Embryonic facial prominence (tissue), 1 donor: ENCODE measurements around the gene TEKT3.

ENCODE experiments used
- DNase-seq: peaks from one replicate; pipeline ENCODE4 v3.0.0-alpha.2; 2016; ENCODE audit errors: extremely low spot score

The TEKT3 gene

GRCh38 chr17:15266325-15267125 lies 74.9 kb downstream of the TEKT3 start:
- DNase-seq: no peak

DNA sequence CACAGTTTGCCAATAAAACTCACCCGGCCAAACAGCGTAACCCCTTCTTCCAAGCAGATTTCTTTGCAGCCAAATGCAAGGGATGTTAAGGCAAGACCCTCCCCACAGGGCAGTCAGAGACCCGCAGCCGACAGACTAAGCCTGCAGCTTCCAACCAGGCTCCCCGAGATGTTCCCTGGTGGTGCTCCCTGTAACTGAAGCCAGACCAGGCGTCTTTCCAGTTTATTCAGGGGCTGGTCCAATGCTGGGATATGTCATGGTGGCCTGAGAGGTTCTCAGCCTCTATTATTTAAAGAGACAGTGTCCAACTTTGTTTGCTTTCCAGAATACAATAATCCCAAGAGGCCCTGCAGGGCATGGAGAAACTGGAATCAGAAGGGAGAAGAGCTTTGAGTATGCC lies 76.3 kb downstream of the TEKT3 start, which contains the start of gene PMP22:
PMP22 (minus strand) TSS at position 196 of the 400 bp plus-strand sequence. CDS start 4,599 bp downstream, outside the sequence.
- no peak for DNase-seq

- DNase-seq: no peak
Measured at GRCh38 chr17:15264542-15264941, 76.9 kb downstream of the TEKT3 start.

DNA sequence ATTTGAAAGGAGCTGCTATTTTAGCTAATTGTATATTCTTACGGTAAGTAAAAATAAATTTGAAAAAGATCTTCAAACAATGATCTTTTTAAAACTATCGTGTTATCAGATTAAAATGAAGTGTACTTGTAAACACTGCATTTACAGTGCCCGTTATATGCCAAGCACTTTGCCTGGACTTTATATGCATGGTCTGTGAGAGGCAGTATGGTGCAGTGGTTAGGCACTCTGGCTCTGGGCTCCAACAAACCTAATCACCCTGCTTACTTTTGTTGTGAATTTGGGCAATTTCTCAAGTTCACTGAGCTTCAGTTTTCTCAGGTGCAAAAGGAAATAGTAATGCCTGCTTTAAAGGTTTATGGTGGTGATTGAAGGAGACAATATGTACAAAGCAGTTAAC lies 77.7 kb downstream of the TEKT3 start:
- no peak for DNase-seq

DNA sequence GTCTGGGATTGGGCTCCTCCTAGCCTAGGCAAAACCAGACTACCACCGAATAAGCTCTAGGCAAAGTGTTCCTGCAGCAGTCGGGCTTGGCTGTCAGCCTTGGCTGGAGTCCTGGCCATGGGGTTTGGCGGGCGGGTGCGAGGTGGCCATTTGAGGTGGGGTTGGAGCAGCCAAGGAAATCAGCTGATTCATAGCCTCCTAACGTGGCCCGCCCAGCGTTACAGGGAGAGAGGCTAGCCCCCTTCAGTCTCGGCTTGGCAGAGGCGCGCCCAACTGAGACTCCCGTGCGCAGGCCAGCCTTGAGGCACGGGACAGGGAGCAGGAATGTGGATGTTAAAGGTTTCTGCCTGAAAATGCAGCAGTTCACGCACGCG lies 78.2 kb downstream of the TEKT3 start:
- DNase-seq: peak; percentile 58

- peak; percentile 80 for DNase-seq
Measured at GRCh38 chr17:15262291-15263205, 78.8 kb downstream of the TEKT3 start.

- no peak for DNase-seq
Measured at GRCh38 chr17:15261802-15262290, 79.6 kb downstream of the TEKT3 start.

- peak; percentile 42 for DNase-seq
Measured at GRCh38 chr17:15261258-15261801, 80.1 kb downstream of the TEKT3 start.

GRCh38 chr17:15260376-15261257 lies 80.8 kb downstream of the TEKT3 start:
- DNase-seq: peak; percentile 81

GRCh38 chr17:15257796-15258512 lies 83.4 kb downstream of the TEKT3 start:
- DNase-seq: no peak

DNA sequence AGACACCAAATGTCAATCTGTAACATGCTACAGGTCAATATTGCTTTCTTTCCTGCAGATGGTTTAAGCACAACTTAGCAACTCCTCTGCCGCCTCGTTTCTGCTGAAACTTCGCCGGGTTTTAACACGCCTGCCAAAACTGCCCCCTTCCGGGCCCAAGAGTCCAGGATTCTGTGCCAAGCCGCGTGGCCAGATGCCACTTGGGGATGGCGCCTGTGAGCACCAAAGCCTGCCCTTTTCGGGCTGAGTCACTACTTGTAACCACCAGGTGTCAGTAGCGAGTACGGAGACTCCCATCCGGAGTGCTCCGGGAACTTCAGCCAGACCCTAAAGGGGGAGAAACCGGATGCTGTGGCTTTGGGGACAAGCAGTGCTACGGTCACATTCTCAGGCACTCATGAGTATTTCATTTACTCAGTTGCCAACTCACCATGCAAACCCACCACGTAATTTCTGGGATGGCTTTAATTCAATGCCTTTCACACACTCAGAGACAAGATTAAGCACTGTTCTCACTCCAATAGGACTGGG lies 84.1 kb downstream of the TEKT3 start:
- no peak for DNase-seq

- no peak for DNase-seq
Measured at GRCh38 chr17:15256689-15257088, 84.7 kb downstream of the TEKT3 start.

GRCh38 chr17:15255713-15256454 lies 85.5 kb downstream of the TEKT3 start:
- DNase-seq: no peak
